ENCODE measurements around the gene FOXK2. TPM values are rescaled to one million over a fixed set of nuclear protein-coding genes. Genes with fewer than 3 reads are reported as not detected.

FOXK2 gene
- total RNA-seq, 1 donor from 2014 or later, result 34.2 TPM

- no peak for ATAC-seq
These were observed 71.5 kb downstream of the FOXK2 start for GRCh38 chr17:82590881-82591539.

DNA sequence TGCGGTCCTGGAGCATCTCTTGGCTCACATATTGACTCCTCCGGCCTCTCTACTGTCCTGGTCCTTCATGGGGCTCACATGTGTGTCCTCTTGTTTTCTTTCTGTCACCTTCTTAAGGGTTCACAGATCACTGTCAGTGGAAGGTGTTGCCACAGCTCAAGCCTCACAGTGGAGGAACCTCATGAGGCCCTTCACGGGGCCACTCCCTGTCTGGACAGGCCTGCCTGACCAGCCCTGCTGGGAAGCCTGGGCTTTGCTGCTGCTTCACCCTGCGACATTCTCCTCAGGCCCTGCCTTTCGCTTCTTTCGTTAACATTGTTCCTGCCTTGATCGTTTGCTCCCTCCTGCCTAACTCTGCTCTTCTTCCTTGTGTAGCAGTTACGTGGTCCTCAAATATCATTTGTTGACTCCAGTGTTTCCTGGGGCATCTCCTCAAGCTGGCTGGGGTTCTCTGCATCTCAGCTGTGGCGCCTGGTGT lies 72.8 kb downstream of the FOXK2 start:
- peak; percentile 82 for ATAC-seq

- ATAC-seq, result peak; percentile 29
These were observed 73.4 kb downstream of the FOXK2 start for GRCh38 chr17:82592767-82593589.

DNA sequence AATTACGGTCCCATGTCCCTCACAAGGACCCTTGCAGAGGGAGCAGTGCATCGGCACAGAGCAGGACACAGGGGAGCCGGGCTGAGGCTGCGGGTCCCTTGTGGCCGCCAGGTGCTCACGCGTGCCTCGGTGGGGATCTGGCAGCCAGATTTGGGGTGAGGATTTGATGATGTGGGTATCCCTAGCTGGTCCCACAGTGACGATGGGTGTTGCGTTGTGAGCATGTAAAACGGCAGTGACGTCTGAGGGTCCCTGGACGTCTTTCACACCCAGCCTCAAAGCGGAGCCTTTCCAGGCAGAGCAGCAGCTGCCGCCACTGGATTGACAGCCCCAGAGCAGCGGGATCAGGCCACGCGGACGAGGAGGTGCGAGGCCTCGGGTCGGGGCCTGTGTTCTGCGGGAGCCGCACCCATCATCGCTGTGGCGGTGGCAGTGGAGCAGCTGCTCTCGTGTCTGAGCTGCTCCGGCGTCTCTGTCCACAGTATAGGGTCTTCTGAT lies 74.1 kb downstream of the FOXK2 start:
- ATAC-seq, result no peak

GRCh38 chr17:82594571-82594970 lies 75.0 kb downstream of the FOXK2 start:
- no peak for ATAC-seq

- ATAC-seq, result no peak
These were observed 76.4 kb downstream of the FOXK2 start for GRCh38 chr17:82595893-82596292.

GRCh38 chr17:82596296-82596695 lies 76.8 kb downstream of the FOXK2 start:
- no peak for ATAC-seq

DNA sequence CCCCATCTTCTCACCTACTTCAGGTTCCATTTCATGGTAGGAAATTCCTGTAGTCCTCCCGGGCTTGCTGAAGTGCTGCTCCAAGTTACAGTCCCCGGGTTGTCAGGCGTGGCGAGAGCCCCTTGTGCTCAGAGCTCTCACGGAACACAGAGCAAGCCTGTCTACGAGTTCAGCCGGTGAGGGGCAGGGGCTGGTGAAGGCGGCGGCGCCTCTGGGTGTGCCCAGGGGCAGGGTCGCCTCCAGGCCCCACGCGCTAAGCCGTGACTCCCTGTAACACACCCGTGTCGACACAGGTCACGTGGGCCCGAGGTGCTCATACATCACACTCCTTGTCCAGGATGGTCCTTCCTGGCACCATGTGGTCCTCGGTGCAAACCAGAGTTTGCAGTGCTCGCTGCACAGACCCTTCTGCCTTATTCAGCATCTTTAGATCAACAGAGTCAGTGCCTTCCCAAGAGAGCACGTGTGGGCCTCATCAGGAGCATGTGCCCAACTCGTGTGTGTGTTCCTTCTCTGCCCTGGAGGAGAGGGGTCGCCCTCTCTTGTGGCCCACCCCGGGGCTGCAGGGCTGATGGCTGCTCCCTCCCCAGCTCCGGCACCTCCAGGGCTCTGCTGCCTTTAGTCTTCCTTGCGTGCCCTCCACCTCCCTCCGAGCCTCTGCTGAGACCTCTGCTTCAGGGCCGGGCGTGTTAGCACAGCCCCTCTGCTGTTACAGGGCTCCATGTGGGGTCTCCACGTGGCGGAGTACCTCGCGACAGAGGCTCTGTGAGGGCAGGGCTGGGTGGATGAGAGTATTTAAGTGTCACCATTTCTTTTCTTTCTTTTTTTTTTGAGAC lies 77.5 kb downstream of the FOXK2 start:
- no peak for ATAC-seq

DNA sequence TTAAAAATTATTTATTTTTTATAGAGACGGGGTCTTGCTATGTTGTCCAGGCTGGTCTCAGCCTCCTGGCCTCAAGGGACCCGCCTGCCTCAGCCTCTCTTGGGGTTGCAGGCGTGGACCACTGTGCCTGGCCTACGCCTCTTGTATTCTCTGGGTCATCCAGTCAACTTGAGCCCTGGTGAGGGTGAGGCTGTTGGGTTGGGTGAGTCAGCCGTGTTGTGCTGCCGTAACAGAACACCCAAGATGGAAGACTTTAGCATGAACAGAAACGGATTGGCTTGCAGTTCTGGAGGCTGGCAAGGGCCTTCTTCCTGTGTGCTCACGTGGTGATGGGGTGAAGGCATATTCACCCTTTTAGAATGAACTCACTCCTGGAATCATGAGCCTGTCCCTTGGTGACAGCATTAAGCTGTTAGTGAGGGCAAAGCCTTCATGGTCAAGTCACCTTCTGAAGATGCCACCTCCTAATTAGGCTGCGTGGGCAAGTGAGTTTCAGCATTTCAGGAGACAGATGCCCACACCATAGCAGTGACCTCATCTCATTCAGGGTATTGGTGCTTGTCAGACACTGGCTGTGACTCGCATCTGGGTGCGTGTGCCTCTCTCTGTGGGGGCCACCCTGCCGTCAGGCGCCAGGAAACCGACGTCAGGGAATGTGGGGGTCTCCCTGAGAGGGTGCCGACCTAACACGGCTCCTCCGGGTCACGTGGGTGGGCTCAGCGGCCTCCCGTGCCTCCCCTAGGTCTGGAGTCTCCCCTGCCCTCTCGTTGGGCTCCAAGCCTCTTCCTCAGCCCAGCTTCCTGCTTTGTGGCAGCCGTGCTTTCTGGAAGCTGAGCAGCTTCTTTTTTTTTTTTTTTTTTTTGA lies 79.0 kb downstream of the FOXK2 start:
- ATAC-seq, result peak; percentile 44

DNA sequence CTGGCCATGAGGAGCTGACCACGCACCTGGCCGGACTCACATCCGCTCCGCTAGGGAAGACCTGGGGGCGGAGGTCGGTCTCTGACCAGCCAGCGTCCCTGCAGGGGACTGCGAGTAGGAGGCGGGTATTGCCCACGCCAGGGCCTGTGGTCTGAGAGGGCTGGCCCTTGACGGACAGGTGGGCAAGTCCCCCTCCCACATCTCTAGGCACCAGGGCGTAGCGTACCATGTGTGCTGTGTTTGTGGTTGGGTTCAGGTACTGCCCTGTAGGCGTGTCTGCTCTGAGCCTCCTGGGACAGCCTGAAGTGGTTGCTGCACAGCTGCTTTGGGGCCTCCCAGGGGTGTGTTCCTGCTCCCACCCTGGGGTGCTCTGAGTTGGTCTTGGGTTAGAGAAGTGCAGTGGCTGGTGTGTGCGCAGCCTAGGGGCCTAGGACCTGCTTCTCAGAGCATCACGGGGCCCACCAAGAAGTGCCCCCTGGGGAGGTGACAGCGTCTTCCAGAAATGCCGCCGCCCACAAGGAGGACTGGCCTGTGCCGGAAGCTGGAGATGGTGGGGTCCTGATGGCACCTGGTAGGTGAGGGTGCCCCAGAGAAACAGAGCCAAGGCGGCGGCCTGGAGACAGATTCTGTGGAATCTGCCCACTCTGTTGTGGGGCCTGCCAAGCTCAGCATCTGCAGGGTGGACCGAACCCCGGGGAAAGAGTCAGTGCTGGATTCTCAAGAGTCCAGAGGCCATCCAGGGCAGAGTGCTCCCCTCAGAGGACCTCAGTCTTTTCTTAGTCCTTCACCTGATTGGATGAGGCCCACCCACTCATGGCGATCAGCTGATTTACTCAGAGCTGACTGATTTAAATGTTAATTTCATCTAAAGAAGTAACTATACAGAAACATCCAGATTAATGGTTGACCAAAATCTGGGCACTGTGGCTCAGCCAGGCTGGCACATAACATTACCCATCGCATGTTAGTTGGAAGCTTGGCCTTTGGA lies 80.4 kb downstream of the FOXK2 start:
- no peak for ATAC-seq

DNA sequence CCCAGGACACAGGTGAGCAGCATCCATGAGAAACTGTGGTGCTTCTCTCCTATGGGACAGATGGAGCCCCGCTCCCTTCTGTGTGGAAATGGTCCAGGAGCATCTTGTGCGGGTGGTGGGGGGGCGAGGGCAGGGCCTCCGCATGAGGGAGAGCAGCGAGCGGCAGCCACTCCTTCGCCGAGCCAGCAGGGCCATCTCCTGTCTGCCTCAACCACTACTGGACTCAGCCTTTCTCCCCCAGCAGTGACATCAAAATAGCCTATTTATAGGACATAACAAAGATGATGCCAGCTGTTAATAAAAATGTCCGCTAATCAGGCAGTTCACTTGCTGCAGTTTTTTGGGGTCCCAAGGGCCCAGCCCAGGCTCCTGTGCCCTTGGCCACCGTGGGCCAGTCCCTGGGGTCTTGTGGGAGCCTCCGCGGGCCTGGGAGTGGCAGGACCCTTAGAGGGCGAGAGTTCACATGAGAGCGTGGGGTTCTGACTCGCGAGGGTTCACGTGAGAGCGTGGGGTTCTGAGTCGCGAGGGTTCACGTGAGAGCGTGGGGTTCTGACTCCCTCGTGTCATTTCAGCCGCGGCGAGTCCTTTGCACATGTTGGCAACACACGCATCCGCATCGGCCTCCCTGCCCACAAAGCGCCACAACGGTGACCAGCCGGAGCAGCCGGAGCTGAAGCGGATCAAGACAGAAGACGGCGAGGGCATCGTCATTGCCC lies 81.4 kb downstream of the FOXK2 start:
- no peak for ATAC-seq

GRCh38 chr17:82601447-82602000 lies 82.0 kb downstream of the FOXK2 start:
- no peak for ATAC-seq

- no peak for ATAC-seq
These were observed 83.0 kb downstream of the FOXK2 start for GRCh38 chr17:82602487-82602886.

DNA sequence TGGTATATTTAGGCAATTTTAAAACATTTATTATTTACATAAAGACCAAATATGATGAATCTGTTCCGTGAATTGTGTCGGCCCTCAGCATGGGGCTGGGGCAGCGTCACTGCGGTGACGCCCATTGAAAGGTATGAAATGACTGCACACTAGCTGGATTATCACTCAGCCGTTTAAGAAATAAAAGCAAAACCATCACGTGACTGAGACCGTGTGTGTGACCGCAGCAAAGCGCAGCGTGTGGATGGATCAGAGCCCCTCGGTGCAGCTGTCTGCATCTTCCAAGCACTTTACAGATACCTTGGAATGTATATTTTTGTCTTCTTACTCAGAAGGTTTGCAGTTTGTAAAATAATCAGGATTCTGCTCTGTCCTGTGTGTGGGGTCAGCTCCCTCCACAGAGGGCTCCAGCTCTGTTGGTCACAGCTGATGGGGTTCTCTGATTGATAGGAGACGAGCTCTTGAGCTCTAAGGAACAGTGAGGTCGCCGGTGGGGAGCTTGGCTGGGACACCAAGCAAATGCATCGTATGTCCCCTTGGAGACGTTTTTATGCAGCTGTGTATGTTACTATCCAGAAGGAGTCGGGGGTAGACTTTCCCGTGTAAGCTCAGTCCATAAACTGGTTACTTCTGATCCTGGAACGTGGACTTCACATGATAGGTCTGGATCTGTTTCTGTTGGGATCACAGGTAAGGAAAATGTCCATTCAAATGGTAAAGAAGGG lies 83.6 kb downstream of the FOXK2 start:
- ATAC-seq, result no peak

DNA sequence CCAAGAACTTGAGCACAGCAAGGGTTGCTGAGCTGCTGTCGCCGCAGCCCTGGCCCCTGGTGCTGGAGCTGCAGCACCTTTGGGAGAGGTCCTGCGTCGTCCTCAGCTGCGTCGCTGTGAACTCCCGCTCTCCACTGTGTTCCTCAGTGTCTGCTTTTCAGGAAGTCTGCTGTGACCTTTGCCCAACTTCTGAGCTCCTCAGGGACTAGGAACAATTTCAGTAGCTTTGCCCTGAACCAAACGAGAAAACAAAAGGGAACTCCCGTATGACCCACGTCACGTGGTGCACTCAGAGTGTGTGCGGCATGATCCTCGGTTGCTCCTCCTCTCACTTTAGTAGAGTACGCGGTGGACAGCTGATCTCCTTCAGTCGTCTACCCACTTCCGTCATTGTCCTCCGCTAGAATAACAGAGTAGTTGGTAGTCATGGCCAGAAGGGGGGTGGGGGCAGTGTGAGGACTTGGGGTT lies 84.5 kb downstream of the FOXK2 start:
- peak; percentile 16 for ATAC-seq

DNA sequence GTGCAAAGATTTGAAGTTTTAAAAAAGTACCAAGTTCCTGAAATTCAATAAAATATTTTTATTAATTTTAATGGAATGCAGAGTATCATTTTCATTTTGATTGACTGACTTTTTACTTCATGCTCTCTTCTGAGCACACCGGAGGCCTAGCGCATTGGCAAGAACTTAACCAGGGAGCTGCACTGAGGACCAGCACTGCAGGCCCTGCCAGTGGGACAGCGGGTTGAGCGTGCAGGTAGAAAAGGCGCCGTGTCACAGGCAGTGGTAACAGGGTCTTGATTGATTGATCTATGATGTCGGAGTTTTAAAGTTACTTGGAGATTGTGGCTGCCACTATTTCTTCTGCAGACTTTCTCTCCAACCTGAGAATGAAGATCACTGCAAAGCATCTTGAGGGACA lies 85.0 kb downstream of the FOXK2 start:
- no peak for ATAC-seq

GRCh38 chr17:82605939-82606600 lies 86.5 kb downstream of the FOXK2 start:
- peak; percentile 70 for ATAC-seq

GRCh38 chr17:82608816-82609215 lies 89.3 kb downstream of the FOXK2 start:
- no peak for ATAC-seq
